Adrenal gland (tissue), 12 donors: ENCODE measurements around the gene VWA8. TPM values are rescaled to one million over a fixed set of nuclear protein-coding genes. Genes with fewer than 3 reads are reported as not detected.

Source experiments
- DNase-seq, 7 donors: peaks; one replicate each; pipeline ENCODE4 v3.0.0-alpha.2; 2019 to 2020
- H3K27ac ChIP-seq, 5 donors: fragments of 200-600 bp; sonication (generic) in 4 of 5; 1 replicate in 3 of 5; 2 replicates in 2 of 5; pipeline versions ENCODE4 v1.5.1 to v1.8.0; 2016 to 2020; ENCODE audit warnings: mild to moderate bottlenecking in 1 of 5
- H3K27me3 ChIP-seq: fragments of 200-600 bp; 2 replicates; pipeline ENCODE4 v1.8.0; 2021
- H3K36me3 ChIP-seq, 2 donors: fragments of 200-600 bp; replicated peaks in 1 of 2; 1 replicate in 1 of 2; 2 replicates in 1 of 2; pipeline versions ENCODE4 v1.5.1 to v1.8.0; 2018 to 2022
- H3K4me1 ChIP-seq, 2 donors: fragments of 200-600 bp; replicated peaks in 1 of 2; 1 replicate in 1 of 2; 2 replicates in 1 of 2; pipeline versions ENCODE4 v1.5.1 to v1.8.0; 2018 to 2021
- H3K4me3 ChIP-seq, 4 donors: fragments of 200-600 bp; sonication (generic) in 3 of 4; one replicate each; pipeline ENCODE4 v1.5.1; 2016 to 2018
- H3K9me3 ChIP-seq, 3 donors: fragments of 200-600 bp; sonication (generic) in 1 of 3; replicated peaks in 1 of 3; 1 replicate in 2 of 3; 2 replicates in 1 of 3; pipeline versions ENCODE4 v1.5.1 to v1.8.0; 2016 to 2021
- POLR2A ChIP-seq, 2 donors: fragments of 450-650 bp; IDR thresholded peaks; one replicate each; pipeline ENCODE4 v1.6.1; 2017; ENCODE audit warnings: antibody characterized with exemption in 2 of 2, mild to moderate bottlenecking in 2 of 2, moderate library complexity in 1 of 2
- WGBS, 4 donors: extraction: QIAGEN DNeasy Blood & Tissue Kit in 2 of 4; methylation state at CpG; one replicate each; pipeline versions ENCODE4 v1.1.5 to v1.1.7; 2013 to 2017; 5-methylcytosine and 5-hydroxymethylcytosine counted together
- intact Hi-C, 2 donors: fragments of 100-400 bp; cut with DNase I; formaldehyde crosslinking; loops; one replicate each; pipeline versions ENCODE4 v1.14.1 to v1.15.0; 2022 to 2023
- polyA plus RNA-seq, 3 donors: library from polyadenylated mRNA; stranded (reverse); fragments of 200-250 nt in 2 of 3; fragments of 350-450 nt in 1 of 3; fragmentation: Illumina TruSeq in 1 of 3; extraction: RNeasy Lipid Tissue Mini Kit (QIAGEN cat#74804) in 1 of 3; gene quantifications; one replicate each; pipeline ENCODE4 v1.2.3, GENCODE V29; 2013 to 2014
- total RNA-seq, 9 donors: library from RNA; depleted of rRNA in 4 of 9; stranded (reverse); fragments of >200 nt in 4 of 9; fragments of 120-200 nt in 1 of 9; fragmentation: NEBNext Ultra II Directional in 1 of 9; extraction: Animal tissue kit (Norgen Biotek cat#: 25700) in 1 of 9; gene quantifications; one replicate each; pipeline versions ENCODE4 v1.1.0 to v1.2.4, GENCODE V29; 2013 to 2023
- TF ChIP-seq, protein P1 (sequence below), 6 experiments: fragments of 450-650 bp in 4 of 6; fragments of 200-600 bp in 2 of 6; sonication (generic) in 1 of 6; IDR thresholded peaks; 1 replicate in 5 of 6; 2 replicates in 1 of 6; pipeline versions ENCODE4 v1.5.1 to v1.8.0; 2016 to 2021; ENCODE audit warnings: antibody characterized with exemption in 6 of 6, mild to moderate bottlenecking in 2 of 6, moderate library complexity in 1 of 6
- donor health status: healthy with polysubstance abuse.
- donor health status: Bipolar disorder and iron deficiency.
- donor health status: DM: yes; HTN: yes; CAD: no.
- donor health status: DM: no; HTN: no; CAD: no.
- donor health status: DM: no; HTN: no; CAD: no.
- donor health status: DM: yes; HTN: yes; CAD: no.

The VWA8 gene
- total and polyA plus RNA-seq, 12 donors = 8.1 to 45.4 (median 31.4) TPM

DNA sequence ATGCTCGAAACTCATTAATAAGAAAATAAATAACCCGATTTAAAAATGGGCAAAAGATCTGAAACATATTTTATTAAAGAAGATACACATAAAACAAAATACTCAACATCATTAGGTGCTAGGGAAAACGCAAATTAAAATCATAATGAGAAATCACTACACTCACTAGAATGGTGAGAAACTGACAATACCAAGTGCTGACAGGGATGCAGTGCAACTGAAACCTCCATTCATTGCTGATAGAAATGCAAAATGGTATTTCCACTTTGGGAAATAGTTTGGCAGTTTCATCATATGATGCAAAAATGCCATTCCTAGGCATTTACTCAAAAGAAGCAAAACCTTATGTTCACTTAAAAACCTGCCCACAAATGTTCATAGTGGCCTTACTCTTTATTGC lies 278.1 kb downstream of the VWA8 start:
- Histone ChIP-seq H3K9me3 (no peaks in the 10 kb centered on the region), H3K27me3 (no peaks in the 10 kb centered on the region), H3K4me1 (no peaks in the 10 kb centered on the region), H3K27ac (no peak overlapping the region), H3K36me3 (peaks cover 0 to 4% of the 10 kb centered on the region in 2 donors), H3K4me3 (no peak overlapping the region)
- intact Hi-C loops = loop anchor here in 1 of 2 donors (10.0 kb wide), 1 partner anchor 362 kb away; the partner anchor contains the start of gene DGKH
- DNase-seq = no peak
- no peak for TF ChIP-seq POLR2A (IDR thresholded peaks at IDR 0.05)
- TF ChIP-seq, protein P1, sequence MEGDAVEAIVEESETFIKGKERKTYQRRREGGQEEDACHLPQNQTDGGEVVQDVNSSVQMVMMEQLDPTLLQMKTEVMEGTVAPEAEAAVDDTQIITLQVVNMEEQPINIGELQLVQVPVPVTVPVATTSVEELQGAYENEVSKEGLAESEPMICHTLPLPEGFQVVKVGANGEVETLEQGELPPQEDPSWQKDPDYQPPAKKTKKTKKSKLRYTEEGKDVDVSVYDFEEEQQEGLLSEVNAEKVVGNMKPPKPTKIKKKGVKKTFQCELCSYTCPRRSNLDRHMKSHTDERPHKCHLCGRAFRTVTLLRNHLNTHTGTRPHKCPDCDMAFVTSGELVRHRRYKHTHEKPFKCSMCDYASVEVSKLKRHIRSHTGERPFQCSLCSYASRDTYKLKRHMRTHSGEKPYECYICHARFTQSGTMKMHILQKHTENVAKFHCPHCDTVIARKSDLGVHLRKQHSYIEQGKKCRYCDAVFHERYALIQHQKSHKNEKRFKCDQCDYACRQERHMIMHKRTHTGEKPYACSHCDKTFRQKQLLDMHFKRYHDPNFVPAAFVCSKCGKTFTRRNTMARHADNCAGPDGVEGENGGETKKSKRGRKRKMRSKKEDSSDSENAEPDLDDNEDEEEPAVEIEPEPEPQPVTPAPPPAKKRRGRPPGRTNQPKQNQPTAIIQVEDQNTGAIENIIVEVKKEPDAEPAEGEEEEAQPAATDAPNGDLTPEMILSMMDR (IDR thresholded peaks at IDR 0.05) = no peak
- 95 to 100% (median 99%) methylated on average over 3 of the region's 3 CpGs for WGBS, 4 donors

DNA sequence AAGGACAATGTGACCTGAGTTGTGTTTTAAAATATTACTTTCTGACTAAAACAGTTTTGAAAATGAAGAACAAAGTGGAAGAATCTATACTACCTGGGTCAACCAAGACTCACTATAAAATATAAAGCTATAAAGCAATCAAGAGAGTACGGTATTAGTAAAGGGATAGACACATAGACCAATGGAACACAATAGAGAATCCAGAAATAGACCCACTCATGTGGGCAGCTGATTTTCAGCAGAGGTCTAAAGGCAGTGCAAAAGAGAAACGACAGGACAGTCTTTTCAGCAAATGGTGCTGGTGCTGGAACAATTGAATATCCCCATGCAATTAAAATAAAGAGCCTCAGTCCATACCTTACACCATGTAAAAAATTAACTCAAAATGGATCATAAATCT lies 278.9 kb downstream of the VWA8 start:
- Histone ChIP-seq H3K9me3 (no peaks in the 10 kb centered on the region), H3K4me1 (no peaks in the 10 kb centered on the region), H3K36me3 (peaks cover 0 to 4% of the 10 kb centered on the region in 2 donors), H3K27ac (no peak overlapping the region), H3K27me3 (no peaks in the 10 kb centered on the region), H3K4me3 (no peak overlapping the region)
- intact Hi-C loops = loop anchor here in 1 of 2 donors (10.0 kb wide), 1 partner anchor 363 kb away; the partner anchor contains the start of gene DGKH
- 89 to 100% (median 95%) methylated on average over 2 of the region's 2 CpGs for WGBS, 4 donors
- DNase-seq = no peak
- no peak for TF ChIP-seq POLR2A (IDR thresholded peaks at IDR 0.05)
- TF ChIP-seq, protein P1 (IDR thresholded peaks at IDR 0.05) = no peak

DNA sequence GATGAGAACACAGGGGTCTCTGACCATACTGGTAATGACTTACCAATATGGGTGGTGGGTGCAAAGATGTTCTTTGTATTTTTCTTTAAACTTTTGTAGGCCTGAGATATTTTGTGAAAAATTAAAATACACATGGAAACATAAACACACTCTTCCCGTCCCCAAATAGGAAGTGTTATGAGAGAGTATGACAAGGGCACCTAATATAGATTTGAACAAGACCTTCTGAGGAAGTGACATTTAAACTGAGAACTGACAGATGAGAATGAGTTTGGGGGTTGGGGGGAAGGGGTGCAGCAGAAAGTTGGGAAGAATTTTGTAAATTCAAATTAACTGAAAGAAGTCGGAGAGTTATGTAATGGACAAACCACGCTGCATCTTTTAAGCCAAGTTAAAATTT lies 279.3 kb downstream of the VWA8 start:
- Histone ChIP-seq H3K36me3 (peaks cover 0 to 4% of the 10 kb centered on the region in 2 donors), H3K9me3 (no peaks in the 10 kb centered on the region), H3K27me3 (no peaks in the 10 kb centered on the region), H3K27ac (no peak overlapping the region), H3K4me1 (no peaks in the 10 kb centered on the region), H3K4me3 (no peak overlapping the region)
- TF ChIP-seq POLR2A (IDR thresholded peaks at IDR 0.05) = no peak
- TF ChIP-seq, protein P1 (IDR thresholded peaks at IDR 0.05) = no peak
- DNase-seq = no peak
- intact Hi-C loops = loop anchor here in 1 of 2 donors (10.0 kb wide), 1 partner anchor 363 kb away; the partner anchor contains the start of gene DGKH
- WGBS, 4 donors = 67 to 86% (median 83%) methylated on average over 3 of the region's 3 CpGs

DNA sequence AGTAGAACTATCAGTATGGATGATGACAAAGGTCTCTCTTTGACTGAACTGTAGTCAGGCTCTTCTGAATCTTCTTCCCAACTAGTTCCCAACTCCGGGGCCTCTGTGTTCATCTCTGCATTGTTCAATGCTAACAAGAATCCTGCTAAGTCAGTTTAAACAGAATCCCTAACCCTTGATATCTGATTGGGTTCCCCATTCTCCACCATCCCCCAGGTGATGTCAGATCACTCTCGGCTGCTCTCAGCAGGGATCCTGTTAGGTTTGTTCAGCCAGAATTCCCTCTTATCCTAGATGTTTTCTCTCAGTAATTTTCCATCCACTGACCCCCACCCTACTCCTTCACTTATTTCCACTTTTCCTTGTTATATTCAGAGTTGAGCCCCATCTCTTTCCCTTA lies 280.0 kb downstream of the VWA8 start:
- Histone ChIP-seq H3K9me3 (no peaks in the 10 kb centered on the region), H3K27ac (no peak overlapping the region), H3K4me3 (no peak overlapping the region), H3K4me1 (no peaks in the 10 kb centered on the region), H3K36me3 (peaks cover 0 to 4% of the 10 kb centered on the region in 2 donors), H3K27me3 (no peaks in the 10 kb centered on the region)
- 97 to 100% (median 99%) methylated on average over 2 of the region's 2 CpGs for WGBS, 4 donors
- TF ChIP-seq, protein P1 (IDR thresholded peaks at IDR 0.05) = no peak
- no peak for TF ChIP-seq POLR2A (IDR thresholded peaks at IDR 0.05)
- no peak for DNase-seq
- intact Hi-C loops = loop anchor here in 1 of 2 donors (10.0 kb wide), 1 partner anchor 364 kb away; the partner anchor contains the start of gene DGKH
